Duodenal mucosa (tissue), 2 donors: ENCODE data around the gene ACAA1.
"Not testable (repeated sequence)": the region's sequence is repeated elsewhere in the genome, so short reads cannot be mapped to it uniquely, and the experiment has no call there.

ENCODE experiments used
- H3K27ac ChIP-seq: one replicate; pipeline ENCODE4 v1.7.0; 2013; ENCODE audit warnings: low read depth, low read length
- H3K27me3 ChIP-seq, 2 donors: one replicate each; pipeline ENCODE4 v1.7.0; 2013; ENCODE audit warnings: low read length in 2 of 2, control low read depth in 1 of 2; ENCODE audit not compliant: insufficient read depth in 2 of 2, control insufficient read depth in 1 of 2
- H3K36me3 ChIP-seq, 2 donors: one replicate each; pipeline ENCODE4 v1.7.0; 2013; ENCODE audit warnings: low read length in 2 of 2, control low read depth in 1 of 2; ENCODE audit not compliant: insufficient read depth in 2 of 2, control insufficient read depth in 1 of 2
- H3K4me1 ChIP-seq, 2 donors: one replicate each; pipeline ENCODE4 v1.7.0; 2013; ENCODE audit warnings: low read length in 2 of 2, control low read depth in 1 of 2; ENCODE audit not compliant: insufficient read depth in 2 of 2, control insufficient read depth in 1 of 2
- H3K4me3 ChIP-seq, 2 donors: one replicate each; pipeline ENCODE4 v1.7.0; 2013; ENCODE audit warnings: low read length in 2 of 2, low read depth in 1 of 2
- H3K9ac ChIP-seq, 2 donors: one replicate each; pipeline ENCODE4 v1.7.0; 2013; ENCODE audit warnings: low read length in 2 of 2, low read depth in 1 of 2
- H3K9me3 ChIP-seq, 2 donors: one replicate each; pipeline ENCODE4 v1.7.0; 2013; ENCODE audit warnings: low read length in 2 of 2, control low read depth in 1 of 2; ENCODE audit not compliant: control insufficient read depth in 1 of 2

The ACAA1 gene

GRCh38 chr3:38164952-38165721, 28.2 kb upstream of the ACAA1 start, which contains the start of gene OXSR1:
Gene OXSR1 (plus strand): TSS chr3:38165537. CDS start chr3:38165877, 340 bp downstream.
- Histone ChIP-seq H3K36me3 (no peaks in the 10 kb centered on the region), H3K4me3 (peak within 1 kb of the TSS; percentile 72 to 86), H3K4me1 (peaks cover 8 to 10% of the 10 kb centered on the region in 2 donors), H3K27me3 (no peaks in the 10 kb centered on the region), H3K9me3 (no peaks in the 10 kb centered on the region), H3K9ac (peak within 1 kb of the TSS; percentile 76 to 92), H3K27ac (peak within 1 kb of the TSS; percentile 97)

GRCh38 chr3:38164643-38164951, 27.7 kb upstream of the ACAA1 start:
- Histone ChIP-seq H3K36me3 (no peaks in the 10 kb centered on the region), H3K9ac (peak overlapping the region; percentile 76 to 92), H3K27me3 (no peaks in the 10 kb centered on the region), H3K4me3 (peak overlapping the region; percentile 72 to 86), H3K9me3 (no peaks in the 10 kb centered on the region), H3K27ac (peak overlapping the region; percentile 88), H3K4me1 (peaks cover 8 to 10% of the 10 kb centered on the region in 2 donors)

- Histone ChIP-seq H3K9me3 (no peaks in the 10 kb centered on the region), H3K36me3 (no peaks in the 10 kb centered on the region), H3K27ac (peak overlapping the region; percentile 88), H3K4me1 (peaks cover 8 to 10% of the 10 kb centered on the region in 2 donors), H3K4me3 (peak overlapping the region; percentile 72 to 86), H3K9ac (peak overlapping the region; percentile 76 to 92), H3K27me3 (no peaks in the 10 kb centered on the region)
Observed at GRCh38 chr3:38163841-38164642, 27.1 kb upstream of the ACAA1 start.

- H3K9ac ChIP-seq: no peak overlapping the region
- no peaks in the 10 kb centered on the region for H3K36me3 ChIP-seq
- H3K27ac ChIP-seq: no peak overlapping the region
- no peak overlapping the region for H3K4me3 ChIP-seq
- no peaks in the 10 kb centered on the region for H3K9me3 ChIP-seq
- peaks cover 8 to 10% of the 10 kb centered on the region in 2 donors for H3K4me1 ChIP-seq
- no peaks in the 10 kb centered on the region for H3K27me3 ChIP-seq
Observed at GRCh38 chr3:38163117-38163840, 26.4 kb upstream of the ACAA1 start.

- H3K36me3 ChIP-seq, H3K27me3 ChIP-seq, H3K9me3 ChIP-seq, H3K4me3 ChIP-seq, H3K4me1 ChIP-seq, H3K27ac ChIP-seq, H3K9ac ChIP-seq: not testable (repeated sequence)
Observed at GRCh38 chr3:38160704-38161103, 23.8 kb upstream of the ACAA1 start.

- H3K4me3 ChIP-seq: no peak overlapping the region
- no peak overlapping the region for H3K27ac ChIP-seq
- H3K4me1 ChIP-seq: peaks cover 0 to 5% of the 10 kb centered on the region in 2 donors
- no peaks in the 10 kb centered on the region for H3K36me3 ChIP-seq
- no peaks in the 10 kb centered on the region for H3K9me3 ChIP-seq
- no peak overlapping the region for H3K9ac ChIP-seq
- no peaks in the 10 kb centered on the region for H3K27me3 ChIP-seq
Observed at GRCh38 chr3:38158472-38158871, 21.5 kb upstream of the ACAA1 start.

- H3K9ac ChIP-seq: no peak overlapping the region
- H3K9me3 ChIP-seq: no peaks in the 10 kb centered on the region
- H3K27ac ChIP-seq: no peak overlapping the region
- no peaks in the 10 kb centered on the region for H3K36me3 ChIP-seq
- peaks cover 0 to 5% of the 10 kb centered on the region in 2 donors for H3K4me1 ChIP-seq
- H3K27me3 ChIP-seq: no peaks in the 10 kb centered on the region
- no peak overlapping the region for H3K4me3 ChIP-seq
Observed at GRCh38 chr3:38157595-38157994, 20.7 kb upstream of the ACAA1 start.

GRCh38 chr3:38157117-38157516, 20.2 kb upstream of the ACAA1 start:
- peaks cover 0 to 5% of the 10 kb centered on the region in 2 donors for H3K4me1 ChIP-seq
- no peak overlapping the region for H3K27ac ChIP-seq
- H3K4me3 ChIP-seq: no peak overlapping the region
- H3K9ac ChIP-seq: no peak overlapping the region
- no peaks in the 10 kb centered on the region for H3K9me3 ChIP-seq
- H3K36me3 ChIP-seq: no peaks in the 10 kb centered on the region
- H3K27me3 ChIP-seq: no peaks in the 10 kb centered on the region

GRCh38 chr3:38155825-38156224, 18.9 kb upstream of the ACAA1 start:
- Histone ChIP-seq H3K27ac (no peak overlapping the region), H3K4me3 (no peak overlapping the region), H3K4me1 (peaks cover 0 to 15% of the 10 kb centered on the region in 2 donors), H3K27me3 (no peaks in the 10 kb centered on the region), H3K36me3 (no peaks in the 10 kb centered on the region), H3K9me3 (no peaks in the 10 kb centered on the region), H3K9ac (no peak overlapping the region)
